ENCODE measurements around the gene IGHMBP2.

Gene IGHMBP2

GRCh38 chr11:68947151-68947550, 43.5 kb downstream of the IGHMBP2 start:
- TF ChIP-seq YY1 (IDR thresholded peaks at IDR 0.05; ENCODE audit: low read depth) (no peak), FOXM1 (IDR thresholded peaks at IDR 0.05; ENCODE audit: borderline replicate concordance, low read depth) (no peak), REST (IDR thresholded peaks at IDR 0.05; ENCODE audit: low read depth) (no peak), TEAD4 (IDR thresholded peaks at IDR 0.05) (no peak), TCF12 (IDR thresholded peaks at IDR 0.05; ENCODE audit: low read depth) (no peak), EP300 (IDR thresholded peaks at IDR 0.05; ENCODE audit: borderline replicate concordance) (no peak), TAF1 (IDR thresholded peaks at IDR 0.05; ENCODE audit: low read depth) (no peak), RAD21 (IDR thresholded peaks at IDR 0.05; ENCODE audit: low read depth) (no peak), ZBTB7A (IDR thresholded peaks at IDR 0.05; ENCODE audit: low read depth) (no peak), CREB1 (IDR thresholded peaks at IDR 0.05; ENCODE audit: low read depth) (no peak), EGR1 (IDR thresholded peaks at IDR 0.05) (no peak), USF1 (IDR thresholded peaks at IDR 0.05) (no peak)
- TF ChIP-seq, protein P1, sequence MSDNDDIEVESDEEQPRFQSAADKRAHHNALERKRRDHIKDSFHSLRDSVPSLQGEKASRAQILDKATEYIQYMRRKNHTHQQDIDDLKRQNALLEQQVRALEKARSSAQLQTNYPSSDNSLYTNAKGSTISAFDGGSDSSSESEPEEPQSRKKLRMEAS (IDR thresholded peaks at IDR 0.05), result no peak

DNA sequence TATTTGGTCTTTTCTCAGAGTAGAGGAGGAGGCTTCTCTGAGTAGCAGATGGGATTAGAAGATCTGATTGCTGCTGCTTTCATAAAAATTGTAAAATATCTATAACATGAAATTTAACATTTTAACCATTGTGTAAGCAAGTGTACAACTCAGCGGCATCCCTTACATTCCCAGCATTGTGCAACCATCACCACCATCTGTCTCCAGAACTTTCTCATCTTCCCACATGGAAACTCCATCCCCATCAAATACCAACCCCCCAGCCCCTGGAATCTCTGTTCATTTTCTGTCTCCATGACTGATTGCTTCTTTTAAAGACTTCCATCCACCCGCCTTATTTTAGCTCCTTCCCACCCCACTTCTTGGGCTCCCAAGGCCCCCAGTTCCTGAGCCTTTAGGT, 44.8 kb downstream of the IGHMBP2 start:
- TF ChIP-seq, protein P1 (IDR thresholded peaks at IDR 0.05), result no peak
- TF ChIP-seq ZBTB7A (IDR thresholded peaks at IDR 0.05; ENCODE audit: low read depth) (no peak), TAF1 (IDR thresholded peaks at IDR 0.05; ENCODE audit: low read depth) (no peak), NFIC (IDR thresholded peaks at IDR 0.05) (no peak), EGR1 (IDR thresholded peaks at IDR 0.05) (no peak), YY1 (IDR thresholded peaks at IDR 0.05; ENCODE audit: low read depth) (no peak), FOXM1 (IDR thresholded peaks at IDR 0.05; ENCODE audit: borderline replicate concordance, low read depth) (no peak), USF1 (IDR thresholded peaks at IDR 0.05) (no peak), CREB1 (IDR thresholded peaks at IDR 0.05; ENCODE audit: low read depth) (no peak), REST (IDR thresholded peaks at IDR 0.05; ENCODE audit: low read depth) (no peak), EP300 (IDR thresholded peaks at IDR 0.05; ENCODE audit: borderline replicate concordance) (no peak), TEAD4 (IDR thresholded peaks at IDR 0.05) (no peak), RAD21 (IDR thresholded peaks at IDR 0.05; ENCODE audit: low read depth) (no peak), TCF12 (IDR thresholded peaks at IDR 0.05; ENCODE audit: low read depth) (no peak), CEBPB (IDR thresholded peaks at IDR 0.05) (no peak)

GRCh38 chr11:68948935-68949334, 45.2 kb downstream of the IGHMBP2 start:
- no peak for TF ChIP-seq ZBTB7A (IDR thresholded peaks at IDR 0.05; ENCODE audit: low read depth)
- no peak for TF ChIP-seq FOXM1 (IDR thresholded peaks at IDR 0.05; ENCODE audit: borderline replicate concordance, low read depth)
- TF ChIP-seq, protein P1 (IDR thresholded peaks at IDR 0.05), result no peak
- TF ChIP-seq RAD21 (IDR thresholded peaks at IDR 0.05; ENCODE audit: low read depth), result no peak
- no peak for TF ChIP-seq TCF12 (IDR thresholded peaks at IDR 0.05; ENCODE audit: low read depth)
- TF ChIP-seq EP300 (IDR thresholded peaks at IDR 0.05; ENCODE audit: borderline replicate concordance), result no peak
- no peak for TF ChIP-seq CREB1 (IDR thresholded peaks at IDR 0.05; ENCODE audit: low read depth)
- TF ChIP-seq EGR1 (IDR thresholded peaks at IDR 0.05), result no peak
- TF ChIP-seq USF1 (IDR thresholded peaks at IDR 0.05), result no peak
- no peak for TF ChIP-seq YY1 (IDR thresholded peaks at IDR 0.05; ENCODE audit: low read depth)
- no peak for TF ChIP-seq TAF1 (IDR thresholded peaks at IDR 0.05; ENCODE audit: low read depth)
- no peak for TF ChIP-seq REST (IDR thresholded peaks at IDR 0.05; ENCODE audit: low read depth)
- no peak for TF ChIP-seq NFIC (IDR thresholded peaks at IDR 0.05)
- TF ChIP-seq TEAD4 (IDR thresholded peaks at IDR 0.05), result no peak
- no peak for TF ChIP-seq CEBPB (IDR thresholded peaks at IDR 0.05)

Measured in Ishikawa (cell line).